Tibial nerve (tissue), 4 donors: ENCODE data around the gene CD6. TPM values are rescaled to one million over a fixed set of nuclear protein-coding genes. Genes with fewer than 3 reads are reported as not detected.

ENCODE experiments used
- DNase-seq, 2 donors: peaks; one replicate each; pipeline ENCODE4 v3.0.0-alpha.2; 2019; ENCODE audit warnings: low spot score in 2 of 2
- H3K27ac ChIP-seq, 4 donors: fragments of 200-600 bp; sonication (generic) in 3 of 4; one replicate each; pipeline ENCODE4 v1.5.1; 2017 to 2019; ENCODE audit warnings: mild to moderate bottlenecking in 1 of 4
- H3K27me3 ChIP-seq, 2 donors: fragments of 200-600 bp; sonication (generic) in 1 of 2; one replicate each; pipeline versions ENCODE4 v1.5.1 to v1.6.0; 2017 to 2019
- H3K36me3 ChIP-seq, 3 donors: fragments of 200-600 bp; sonication (generic); one replicate each; pipeline ENCODE4 v1.5.1; 2018 to 2019
- H3K4me1 ChIP-seq, 4 donors: fragments of 200-600 bp; sonication (generic) in 3 of 4; one replicate each; pipeline ENCODE4 v1.5.1; 2017 to 2019
- H3K4me3 ChIP-seq, 4 donors: fragments of 200-600 bp; sonication (generic) in 3 of 4; one replicate each; pipeline ENCODE4 v1.5.1; 2017 to 2019; ENCODE audit warnings: mild to moderate bottlenecking in 1 of 4, moderate library complexity in 1 of 4
- H3K9me3 ChIP-seq, 4 donors: fragments of 200-600 bp; sonication (generic) in 3 of 4; one replicate each; pipeline ENCODE4 v1.5.1; 2017 to 2019
- CTCF ChIP-seq, 5 experiments: fragments of 200-600 bp in 3 of 5; fragments of 450-650 bp in 2 of 5; sonication (generic) in 3 of 5; IDR thresholded peaks; one replicate each; pipeline ENCODE4 v1.5.1; 2016 to 2019; ENCODE audit warnings: antibody characterized with exemption in 5 of 5, mild to moderate bottlenecking in 3 of 5, moderate library complexity in 2 of 5
- EP300 ChIP-seq, 2 donors: sonication (generic); formaldehyde crosslinking; IDR thresholded peaks; one replicate each; pipeline ENCODE4 v1.6.1; 2017; ENCODE audit warnings: antibody characterized with exemption in 2 of 2, mild to moderate bottlenecking in 1 of 2
- POLR2A ChIP-seq, 2 donors: fragments of 450-650 bp; IDR thresholded peaks; one replicate each; pipeline ENCODE4 v1.6.1; 2017; ENCODE audit warnings: antibody characterized with exemption in 2 of 2, mild to moderate bottlenecking in 2 of 2, moderate library complexity in 2 of 2
- WGBS, 2 donors: methylation state at CpG; one replicate each; pipeline ENCODE4 v1.1.5; 2018; 5-methylcytosine and 5-hydroxymethylcytosine counted together
- total RNA-seq, 4 donors: library from RNA; depleted of rRNA; stranded (reverse); fragments of >200 nt; gene quantifications; one replicate each; pipeline ENCODE4 v1.1.0, GENCODE V29; 2016

CD6 gene
- total RNA-seq, 4 donors from 2014 or later = 0.59 to 3.6 (median 2.7) TPM; not detected in 1

- no peaks in the 10 kb centered on the region for H3K36me3 ChIP-seq
- H3K27me3 ChIP-seq = no peaks in the 10 kb centered on the region
- H3K9me3 ChIP-seq = no peaks in the 10 kb centered on the region
- H3K27ac ChIP-seq = peak overlapping the region in 2 of 4 donors; percentile 92 to 98
- no peak for DNase-seq
- H3K4me3 ChIP-seq = no peak overlapping the region
- peaks cover 0 to 35% (median 12%) of the 10 kb centered on the region in 4 donors for H3K4me1 ChIP-seq
- no peak for TF ChIP-seq EP300 (IDR thresholded peaks at IDR 0.05)
- TF ChIP-seq POLR2A (IDR thresholded peaks at IDR 0.05) = no peak
- no peak for TF ChIP-seq CTCF (IDR thresholded peaks at IDR 0.05)
- WGBS, 2 donors = 78 to 79% methylated on average over 6 of the region's 6 CpGs
Measured at GRCh38 chr11:60953781-60954180, 17.7 kb upstream of the CD6 start.

DNA sequence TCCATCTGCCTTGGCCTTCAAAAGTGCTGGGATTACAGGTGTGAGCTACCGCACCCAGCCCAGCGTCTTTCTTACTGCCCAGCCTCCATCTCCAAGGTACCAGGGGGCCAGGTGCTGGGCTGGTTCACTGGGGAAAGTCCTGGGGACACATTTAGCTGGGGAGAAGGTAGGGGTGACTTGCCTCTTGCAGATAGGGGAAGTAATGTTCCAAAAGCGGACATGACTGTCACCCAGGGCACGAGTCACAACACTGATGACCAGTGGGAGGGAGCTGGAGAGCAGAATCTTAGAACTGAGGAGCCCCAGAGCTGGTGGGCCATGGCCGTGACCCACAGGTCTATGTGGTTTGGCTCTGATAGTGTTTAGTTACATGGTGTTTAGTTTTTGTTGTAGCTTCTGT, 17.1 kb upstream of the CD6 start:
- DNase-seq = no peak

DNA sequence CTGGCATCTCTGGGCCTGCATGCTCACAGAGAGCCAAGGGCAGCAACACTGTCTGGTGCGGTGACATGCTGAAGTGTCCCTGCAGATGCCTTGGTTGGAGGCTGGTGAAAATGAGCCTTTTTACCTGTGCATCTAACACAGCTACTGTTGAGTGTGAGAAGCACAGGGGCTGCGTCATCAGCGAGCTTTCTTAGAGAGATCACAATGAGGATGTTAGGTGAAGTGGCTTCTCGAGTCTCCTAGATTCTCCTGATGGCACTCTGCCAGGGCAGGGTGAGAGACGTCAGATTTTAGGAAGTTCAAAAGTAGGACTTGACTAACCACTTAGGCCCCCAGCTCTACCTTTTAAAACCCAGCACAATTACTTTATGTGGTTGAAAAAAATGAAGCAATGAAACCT, 15.9 kb upstream of the CD6 start:
- no peaks in the 10 kb centered on the region for H3K9me3 ChIP-seq
- TF ChIP-seq CTCF (IDR thresholded peaks at IDR 0.05) (no peak), POLR2A (IDR thresholded peaks at IDR 0.05) (no peak), EP300 (IDR thresholded peaks at IDR 0.05) (no peak)
- peaks cover 0 to 17% (median 4%) of the 10 kb centered on the region in 4 donors for H3K4me1 ChIP-seq
- no peaks in the 10 kb centered on the region for H3K27me3 ChIP-seq
- H3K4me3 ChIP-seq = no peak overlapping the region
- no peak for DNase-seq
- 59 to 61% methylated on average over 5 of the region's 5 CpGs for WGBS, 2 donors
- H3K27ac ChIP-seq = no peak overlapping the region
- H3K36me3 ChIP-seq = no peaks in the 10 kb centered on the region

More for the DNA sequence above, 17.1 kb upstream of the CD6 start:
- 79 to 92% methylated on average over 5 of the region's 5 CpGs for WGBS, 2 donors
- no peak overlapping the region for H3K4me3 ChIP-seq
- TF ChIP-seq CTCF (IDR thresholded peaks at IDR 0.05) (no peak), POLR2A (IDR thresholded peaks at IDR 0.05) (no peak), EP300 (IDR thresholded peaks at IDR 0.05) (no peak)
- H3K4me1 ChIP-seq = peaks cover 0 to 29% (median 8%) of the 10 kb centered on the region in 4 donors
- H3K27ac ChIP-seq = peak overlapping the region in 2 of 4 donors; percentile 57 to 98
- no peaks in the 10 kb centered on the region for H3K27me3 ChIP-seq
- no peaks in the 10 kb centered on the region for H3K36me3 ChIP-seq
- no peaks in the 10 kb centered on the region for H3K9me3 ChIP-seq

GRCh38 chr11:60957188-60957587, 14.3 kb upstream of the CD6 start:
- TF ChIP-seq EP300 (IDR thresholded peaks at IDR 0.05) = no peak
- no peak for TF ChIP-seq CTCF (IDR thresholded peaks at IDR 0.05)
- TF ChIP-seq POLR2A (IDR thresholded peaks at IDR 0.05) = no peak
- DNase-seq = no peak
- Histone ChIP-seq H3K27ac (no peak overlapping the region), H3K4me1 (peaks cover 0 to 11% (median 2%) of the 10 kb centered on the region in 4 donors), H3K27me3 (peaks cover 0 to 3% of the 10 kb centered on the region in 2 donors), H3K9me3 (no peaks in the 10 kb centered on the region), H3K36me3 (no peaks in the 10 kb centered on the region), H3K4me3 (no peak overlapping the region)
- 64 to 76% methylated on average over 4 of the region's 4 CpGs for WGBS, 2 donors

- DNase-seq = no peak
- Histone ChIP-seq H3K27ac (no peak overlapping the region), H3K4me3 (no peak overlapping the region), H3K9me3 (no peaks in the 10 kb centered on the region), H3K4me1 (peaks cover 0 to 8% (median 0%) of the 10 kb centered on the region in 4 donors), H3K27me3 (peaks cover 0 to 3% of the 10 kb centered on the region in 2 donors), H3K36me3 (no peaks in the 10 kb centered on the region)
- TF ChIP-seq POLR2A (IDR thresholded peaks at IDR 0.05) (no peak), EP300 (IDR thresholded peaks at IDR 0.05) (no peak), CTCF (IDR thresholded peaks at IDR 0.05) (no peak)
- WGBS, 2 donors = 64% methylated on average over 6 of the region's 6 CpGs
Measured at GRCh38 chr11:60959431-60959830, 12.0 kb upstream of the CD6 start.
